Measurements from ENCODE around the gene KDM8.

The KDM8 gene

DNA sequence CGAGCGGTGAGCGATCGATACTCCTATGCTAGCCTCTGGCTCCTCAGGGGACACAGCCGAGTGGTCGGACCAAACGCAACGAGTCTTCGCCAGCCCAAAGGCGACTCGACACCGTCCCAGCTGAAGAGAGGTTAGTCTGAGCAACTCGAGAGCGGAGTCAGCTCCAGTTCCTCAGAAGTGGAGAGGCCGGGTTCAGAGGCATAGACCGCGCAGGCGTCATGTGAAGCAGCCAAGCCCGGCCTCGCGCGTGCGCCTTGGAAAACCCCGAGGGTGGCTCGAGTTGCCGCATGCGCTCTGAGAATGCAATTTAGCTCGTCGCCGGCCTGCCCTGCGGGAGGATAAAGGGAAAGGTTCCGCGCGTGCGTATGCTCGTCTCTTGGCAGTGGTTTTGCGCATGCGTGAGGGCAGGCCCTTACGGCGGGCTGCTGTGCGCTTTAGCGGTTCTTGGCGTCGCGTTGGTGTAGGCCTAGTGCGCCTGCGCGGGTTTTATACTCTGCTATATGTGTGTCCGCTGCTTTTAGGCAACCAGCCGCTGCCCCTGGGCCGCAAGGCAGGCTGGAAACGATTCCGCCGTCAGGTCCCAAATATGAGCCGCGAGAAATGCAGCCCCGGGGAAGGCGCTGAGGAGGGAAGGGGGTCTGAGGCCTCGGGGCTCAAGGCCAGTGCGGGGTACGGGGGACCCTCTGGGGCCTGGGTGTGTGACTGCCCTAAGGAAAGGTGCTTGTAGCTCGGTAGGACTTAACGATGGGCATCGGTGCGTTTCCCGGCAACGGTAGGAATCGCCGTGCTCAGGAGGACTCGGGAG, at the start of gene KDM8:
Gene KDM8 (plus strand): TSS at position 20 of the 805 bp plus-strand sequence. CDS start 6,598 bp downstream, outside the sequence.
- peak; percentile 100 for DNase-seq (ENCODE audit: low read depth)

DNA sequence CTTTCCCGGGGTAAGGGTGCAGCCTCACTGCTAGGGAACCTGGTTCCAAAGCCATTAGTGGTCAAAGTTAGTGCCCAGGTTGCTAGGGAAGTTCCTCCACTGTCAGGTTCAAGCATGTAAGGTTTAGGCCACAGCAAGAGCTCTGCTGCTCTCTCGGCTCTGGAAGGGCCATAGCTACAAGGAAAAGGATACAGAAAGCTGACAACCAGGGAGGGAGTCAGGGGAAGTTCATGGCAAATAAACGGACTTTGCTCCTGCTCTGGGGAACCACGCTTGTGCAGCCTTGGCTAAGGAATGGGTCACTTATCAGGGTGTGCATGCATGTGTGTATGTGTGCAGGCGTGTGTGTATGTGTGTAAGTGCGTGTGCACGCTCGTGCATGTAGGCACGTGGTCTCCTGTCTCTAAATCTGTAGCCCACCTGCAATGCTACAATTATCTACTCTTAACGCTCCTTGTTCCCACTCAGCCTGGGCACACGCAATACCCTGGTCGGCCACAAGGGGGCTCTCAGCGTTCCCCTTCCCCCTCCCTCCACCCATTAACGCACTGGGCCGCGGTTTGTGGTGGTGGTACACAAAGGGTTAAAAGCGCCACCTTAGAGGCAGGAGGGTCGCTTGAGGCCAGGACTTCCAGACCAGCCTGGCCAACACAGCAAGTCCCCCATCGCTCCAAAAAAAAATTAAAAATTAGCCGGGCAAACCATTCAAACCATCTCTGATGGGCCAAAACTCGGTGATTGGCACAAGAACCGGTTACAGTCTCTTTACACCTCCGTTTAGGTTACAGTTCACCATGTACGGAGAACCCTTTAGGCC, 48.4 kb upstream of the KDM8 start:
- DNase-seq (ENCODE audit: low read depth): peak; percentile 58

DNA sequence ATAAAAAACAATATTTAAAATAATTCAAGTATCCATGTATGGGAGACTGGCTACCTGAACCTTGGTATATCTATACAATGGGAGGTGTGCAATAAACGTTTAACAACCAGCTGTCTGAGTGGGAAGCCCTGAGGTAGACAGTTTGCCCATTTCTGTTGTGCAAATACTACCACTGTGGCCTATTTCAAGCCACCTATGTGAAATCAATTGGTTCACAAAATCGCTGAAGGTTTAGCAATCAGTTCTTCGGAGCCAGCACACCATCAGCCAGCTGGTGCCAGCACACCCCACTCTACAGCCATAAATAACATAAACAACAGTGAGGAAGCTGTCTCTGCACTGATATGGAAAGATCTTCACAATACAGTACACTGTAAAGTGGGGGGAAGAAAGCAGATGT, 46.7 kb upstream of the KDM8 start:
- no peak for DNase-seq (ENCODE audit: low read depth)

DNA sequence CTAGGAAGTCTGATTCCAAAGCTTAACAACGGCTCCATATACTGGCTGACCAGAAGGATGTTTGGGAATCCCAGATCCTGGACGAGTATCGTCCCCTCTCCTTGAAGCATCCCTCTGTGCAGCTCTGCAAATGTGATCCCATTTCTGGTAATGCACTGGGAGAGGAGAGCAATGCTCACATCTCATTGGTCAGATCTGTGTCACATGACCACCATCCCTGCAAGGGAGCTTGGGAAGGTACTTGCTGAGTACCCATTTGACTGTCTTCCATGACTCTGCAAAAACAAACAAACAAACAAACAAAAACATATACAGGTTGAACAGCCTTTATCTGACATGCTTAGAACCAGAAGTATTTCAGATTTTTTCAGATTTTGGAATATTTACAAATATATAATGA, 41.9 kb upstream of the KDM8 start:
- DNase-seq (ENCODE audit: low read depth): no peak

GRCh38 chr16:27164352-27164751, 39.0 kb upstream of the KDM8 start:
- DNase-seq (ENCODE audit: low read depth): no peak

DNA sequence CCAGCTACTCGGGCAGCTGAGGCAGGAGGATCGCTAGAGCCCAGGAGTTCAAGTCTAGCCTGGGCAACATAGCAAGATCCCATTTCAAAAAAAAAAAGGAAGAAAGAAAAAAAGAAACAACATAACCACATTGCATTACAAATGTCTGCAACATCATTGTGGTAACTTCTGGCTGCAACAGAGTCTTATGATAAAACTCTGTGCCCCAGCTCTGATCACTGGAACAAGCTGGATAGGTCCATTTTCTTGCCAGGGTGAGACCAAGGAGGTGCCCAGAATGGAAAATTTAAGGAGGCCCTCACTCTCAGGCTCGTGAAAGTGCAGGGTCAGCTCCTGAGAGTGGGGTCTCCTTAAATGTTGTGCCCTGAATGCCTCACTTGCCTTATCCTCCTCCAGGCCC, 37.8 kb upstream of the KDM8 start:
- DNase-seq (ENCODE audit: low read depth): no peak

DNA sequence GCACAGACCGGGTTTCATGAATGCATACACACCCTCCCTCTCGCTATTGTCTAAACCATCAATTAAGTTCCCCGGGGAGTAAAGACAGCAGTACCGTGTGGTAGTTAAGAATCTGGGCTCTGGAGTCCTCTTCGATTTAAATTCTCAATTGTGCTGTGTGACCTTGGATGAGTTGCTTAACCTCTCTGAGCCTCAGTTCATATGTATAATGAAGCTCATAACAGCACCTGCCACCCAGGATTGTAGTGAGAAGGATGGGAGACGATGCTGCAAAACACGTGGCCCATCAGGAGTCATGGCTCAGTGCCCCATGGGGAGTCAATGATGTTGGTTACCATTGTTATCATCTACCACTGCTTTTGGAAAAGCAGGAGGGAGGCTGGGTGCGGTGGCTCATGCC, 34.5 kb upstream of the KDM8 start:
- no peak for DNase-seq (ENCODE audit: low read depth)

- peak; percentile 38 for DNase-seq (ENCODE audit: low read depth)
These were observed 33.7 kb upstream of the KDM8 start for GRCh38 chr16:27169511-27170071.

DNA sequence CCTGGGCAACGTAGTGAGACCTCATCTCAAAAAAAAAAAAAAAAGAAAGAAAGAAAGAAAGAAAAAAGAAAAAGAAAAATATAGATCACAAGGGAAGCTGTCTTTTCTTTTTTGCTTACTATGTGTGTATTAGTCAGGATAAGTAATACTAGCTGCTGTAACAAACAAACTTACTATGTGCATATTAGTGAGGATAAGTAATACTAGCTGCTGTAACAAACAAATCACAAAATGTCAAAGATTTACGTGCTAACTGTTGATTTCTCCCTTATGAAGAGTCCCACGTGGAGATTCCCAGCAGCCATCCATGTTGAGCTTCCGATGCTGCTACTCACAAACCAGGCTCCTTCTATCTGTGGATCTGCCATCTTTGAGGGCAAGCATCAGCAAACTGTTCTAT, 31.7 kb upstream of the KDM8 start:
- no peak for DNase-seq (ENCODE audit: low read depth)

DNA sequence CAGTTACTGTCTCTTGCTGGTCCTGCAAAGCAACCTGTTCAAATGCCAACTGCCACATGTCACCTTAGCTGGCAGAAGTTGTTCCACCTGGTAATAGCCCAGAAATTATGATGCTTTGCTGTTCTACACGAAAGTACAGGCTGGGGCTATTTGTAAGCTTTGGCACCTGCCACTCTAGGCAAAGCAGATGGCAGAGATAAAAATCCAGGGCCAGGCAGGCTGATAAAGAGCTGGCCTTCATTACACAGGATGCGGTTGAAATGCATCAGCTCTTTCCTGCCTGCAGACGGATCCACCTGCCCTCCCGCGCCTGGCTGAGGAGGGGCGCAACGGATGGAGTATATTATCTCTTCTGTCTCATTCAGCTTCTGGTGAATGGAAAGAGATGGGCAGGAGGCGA, 29.3 kb upstream of the KDM8 start:
- peak; percentile 15 for DNase-seq (ENCODE audit: low read depth)

GRCh38 chr16:27174798-27175197, 28.5 kb upstream of the KDM8 start:
- no peak for DNase-seq (ENCODE audit: low read depth)

DNA sequence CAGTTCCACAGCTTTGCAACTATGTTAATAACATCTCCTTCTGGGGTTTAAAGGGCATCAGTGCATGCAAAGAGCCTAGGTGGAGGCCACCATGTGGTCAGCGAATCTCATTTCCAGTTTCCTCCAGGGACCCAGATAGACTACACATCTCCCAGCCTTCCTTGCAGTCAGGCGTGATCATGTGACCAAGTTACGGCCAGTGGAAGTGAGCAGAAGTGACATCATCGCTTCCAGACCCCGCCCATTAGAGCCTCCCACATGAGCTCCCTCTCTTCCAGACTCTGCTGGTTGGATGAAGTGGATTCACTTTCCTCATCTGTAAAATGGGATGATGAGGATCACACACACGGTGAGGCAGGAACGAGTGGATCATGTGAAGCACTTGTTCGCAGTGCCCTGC, 27.4 kb upstream of the KDM8 start:
- DNase-seq (ENCODE audit: low read depth): no peak

GRCh38 chr16:27177031-27177774, 26.1 kb upstream of the KDM8 start:
- DNase-seq (ENCODE audit: low read depth): no peak

- DNase-seq (ENCODE audit: low read depth): peak; percentile 74
These were observed 23.7 kb upstream of the KDM8 start for GRCh38 chr16:27179500-27180072.

- DNase-seq (ENCODE audit: low read depth): no peak
These were observed 22.1 kb upstream of the KDM8 start for GRCh38 chr16:27181019-27181790.

DNA sequence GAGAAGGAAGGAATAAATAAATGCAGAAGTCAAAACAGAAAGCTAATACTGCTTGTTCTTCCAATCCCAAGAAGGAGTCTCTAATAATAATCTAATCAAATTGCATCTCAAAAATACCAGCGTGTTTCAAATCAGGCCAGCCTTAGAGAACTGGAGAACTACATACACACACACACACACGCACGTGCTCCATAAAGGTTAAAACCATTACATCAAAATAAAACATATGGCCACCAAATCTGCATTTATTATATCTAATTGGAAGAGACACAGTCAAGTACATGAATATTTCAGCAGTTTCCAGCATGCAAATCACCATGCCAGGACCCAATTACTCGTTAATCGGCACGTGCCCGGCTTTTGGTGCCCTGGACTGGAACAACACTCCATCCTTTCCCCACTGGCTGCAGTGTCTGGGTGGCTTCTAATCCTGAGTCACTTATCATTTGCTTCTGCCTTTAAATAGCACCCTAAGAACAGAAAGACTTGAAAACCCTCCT, 20.4 kb upstream of the KDM8 start:
- DNase-seq (ENCODE audit: low read depth): no peak

DNA sequence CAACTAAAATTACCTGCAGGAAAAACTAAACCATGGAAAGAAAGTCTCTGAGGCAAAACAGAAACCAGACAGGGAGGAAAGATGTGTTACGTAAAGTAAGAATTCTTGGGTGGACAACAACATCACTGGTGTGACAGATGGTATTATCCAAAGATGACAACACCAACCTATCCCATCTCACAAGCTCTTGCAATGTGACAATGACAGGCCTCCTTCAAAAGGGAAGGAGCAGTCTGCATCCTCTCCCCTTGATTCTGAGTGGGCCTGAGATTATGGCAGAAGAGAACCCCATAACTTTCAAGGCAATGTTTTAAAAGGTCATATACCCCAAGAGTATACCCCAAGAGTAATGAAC, 17.6 kb upstream of the KDM8 start:
- DNase-seq (ENCODE audit: low read depth): no peak

- no peak for DNase-seq (ENCODE audit: low read depth)
These were observed 14.7 kb upstream of the KDM8 start for GRCh38 chr16:27188633-27189032.

DNA sequence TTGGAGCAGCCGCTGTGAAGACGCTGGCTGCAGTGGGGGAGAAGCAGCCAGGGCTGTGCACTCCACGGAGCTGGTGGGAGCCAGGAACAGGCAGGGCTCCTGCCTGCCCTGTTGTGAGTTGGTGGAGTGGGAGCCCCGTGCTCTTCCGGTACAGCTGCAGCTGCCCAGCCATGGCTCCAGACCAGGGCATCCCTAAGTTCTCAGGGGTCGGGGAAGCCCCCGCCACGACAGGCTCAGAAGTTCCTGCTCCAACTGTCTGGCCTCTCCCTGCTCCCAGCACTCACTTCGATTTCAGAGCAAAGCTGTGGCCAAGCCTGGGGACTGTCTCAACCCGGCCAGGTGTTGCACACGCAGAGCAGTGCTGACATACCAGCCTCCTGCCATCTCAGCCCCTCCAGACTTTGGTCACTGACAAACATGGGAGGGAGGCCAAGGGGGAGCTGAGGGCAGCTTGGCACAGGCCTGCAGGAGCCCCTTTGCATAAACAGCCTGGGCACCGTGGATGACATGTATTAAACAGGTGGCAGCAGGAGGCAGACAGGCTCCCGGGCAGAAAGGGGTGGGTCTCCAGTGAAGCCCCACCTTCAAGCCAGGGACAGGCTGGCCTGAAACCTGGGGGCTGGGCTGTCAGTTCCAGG, 13.9 kb upstream of the KDM8 start:
- DNase-seq (ENCODE audit: low read depth): no peak

DNA sequence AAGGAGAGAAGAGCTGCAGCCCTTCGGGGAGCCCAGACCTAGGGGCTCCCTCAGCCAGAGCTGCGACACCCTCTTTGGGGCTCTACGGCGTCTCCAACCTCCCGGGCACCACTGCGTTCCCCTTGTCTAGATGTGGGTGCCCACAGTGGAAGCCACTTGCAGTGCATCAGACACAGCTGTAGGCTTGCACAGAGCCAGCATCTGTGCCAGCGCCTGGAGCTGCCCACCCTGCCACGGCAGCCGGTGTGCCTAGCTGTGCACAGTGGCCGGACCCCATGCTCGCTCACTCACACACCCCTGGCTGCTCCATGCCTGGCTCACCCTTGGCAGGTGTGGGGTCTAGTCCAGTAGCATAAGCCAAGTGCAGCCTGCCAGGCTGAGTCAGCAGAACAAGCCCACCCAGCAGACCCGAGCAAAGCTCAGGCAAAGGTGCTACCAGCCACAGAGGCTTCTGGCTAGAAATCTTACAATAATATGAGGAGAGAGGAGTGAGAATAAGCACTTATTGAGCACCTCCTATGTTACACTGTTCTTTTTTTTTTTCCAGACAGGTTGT, 12.9 kb upstream of the KDM8 start:
- DNase-seq (ENCODE audit: low read depth): no peak

Data from stimulated activated CD8-positive, alpha-beta memory T cell treated with anti-CD3 and anti-CD28 coated beads, Interleukin-4, amount 100 ng/mL, for 24 hours (primary cell).